HL-60 (cell line): ENCODE measurements around the gene PTPRK.

Source experiments
- DNase-seq, 2 experiments: peaks; one replicate each; pipeline ENCODE4 v3.0.0-alpha.2; 2010 to 2020; ENCODE audit warnings: low read depth in 1 of 2, low spot score in 1 of 2
- H3K27ac ChIP-seq: fragments of 250-450 bp; sonication (Bioruptor Pico); replicated peaks from 2 replicates; pipeline ENCODE4 v1.5.1; 2020; ENCODE audit warnings: mild to moderate bottlenecking, moderate library complexity
- H3K27me3 ChIP-seq: fragments of 250-450 bp; sonication (Bioruptor Pico); 2 replicates; pipeline ENCODE4 v1.5.1; 2021; ENCODE audit warnings: mild to moderate bottlenecking, moderate library complexity; ENCODE audit not compliant: insufficient read depth, poor library complexity, severe bottlenecking
- H3K4me3 ChIP-seq: replicated peaks from 2 replicates; pipeline ENCODE4 v1.5.1; 2011; ENCODE audit warnings: mild to moderate bottlenecking, control low read depth, low read length; ENCODE audit not compliant: insufficient read depth
- GABPA ChIP-seq: IDR thresholded peaks from 2 replicates; pipeline ENCODE4 v1.6.1; 2012; ENCODE audit warnings: low read depth
- POLR2AphosphoS5 ChIP-seq: IDR thresholded peaks from 2 replicates; pipeline ENCODE4 v1.6.1; 2012; ENCODE audit warnings: low read depth
- SPI1 ChIP-seq: IDR thresholded peaks from 2 replicates; pipeline ENCODE4 v1.6.1; 2012; ENCODE audit warnings: low read depth, mild to moderate bottlenecking, borderline replicate concordance
- TF ChIP-seq, protein P1 (sequence below): IDR thresholded peaks from 2 replicates; pipeline ENCODE4 v1.6.1; 2012; ENCODE audit warnings: low read depth; ENCODE audit not compliant: insufficient replicate concordance
- TF ChIP-seq, protein P2 (sequence below): IDR thresholded peaks from one replicate; pipeline ENCODE4 v1.5.1; 2011; ENCODE audit warnings: low read length, control low read depth, inconsistent platforms; ENCODE audit not compliant: insufficient read depth

PTPRK gene

GRCh38 chr6:127920804-127921203 lies 599.6 kb downstream of the PTPRK start:
- H3K27ac ChIP-seq = no peak overlapping the region
- DNase-seq = no peak
- TF ChIP-seq SPI1 (no peak), GABPA (no peak), POLR2AphosphoS5 (no peak)
- TF ChIP-seq, protein P1, sequence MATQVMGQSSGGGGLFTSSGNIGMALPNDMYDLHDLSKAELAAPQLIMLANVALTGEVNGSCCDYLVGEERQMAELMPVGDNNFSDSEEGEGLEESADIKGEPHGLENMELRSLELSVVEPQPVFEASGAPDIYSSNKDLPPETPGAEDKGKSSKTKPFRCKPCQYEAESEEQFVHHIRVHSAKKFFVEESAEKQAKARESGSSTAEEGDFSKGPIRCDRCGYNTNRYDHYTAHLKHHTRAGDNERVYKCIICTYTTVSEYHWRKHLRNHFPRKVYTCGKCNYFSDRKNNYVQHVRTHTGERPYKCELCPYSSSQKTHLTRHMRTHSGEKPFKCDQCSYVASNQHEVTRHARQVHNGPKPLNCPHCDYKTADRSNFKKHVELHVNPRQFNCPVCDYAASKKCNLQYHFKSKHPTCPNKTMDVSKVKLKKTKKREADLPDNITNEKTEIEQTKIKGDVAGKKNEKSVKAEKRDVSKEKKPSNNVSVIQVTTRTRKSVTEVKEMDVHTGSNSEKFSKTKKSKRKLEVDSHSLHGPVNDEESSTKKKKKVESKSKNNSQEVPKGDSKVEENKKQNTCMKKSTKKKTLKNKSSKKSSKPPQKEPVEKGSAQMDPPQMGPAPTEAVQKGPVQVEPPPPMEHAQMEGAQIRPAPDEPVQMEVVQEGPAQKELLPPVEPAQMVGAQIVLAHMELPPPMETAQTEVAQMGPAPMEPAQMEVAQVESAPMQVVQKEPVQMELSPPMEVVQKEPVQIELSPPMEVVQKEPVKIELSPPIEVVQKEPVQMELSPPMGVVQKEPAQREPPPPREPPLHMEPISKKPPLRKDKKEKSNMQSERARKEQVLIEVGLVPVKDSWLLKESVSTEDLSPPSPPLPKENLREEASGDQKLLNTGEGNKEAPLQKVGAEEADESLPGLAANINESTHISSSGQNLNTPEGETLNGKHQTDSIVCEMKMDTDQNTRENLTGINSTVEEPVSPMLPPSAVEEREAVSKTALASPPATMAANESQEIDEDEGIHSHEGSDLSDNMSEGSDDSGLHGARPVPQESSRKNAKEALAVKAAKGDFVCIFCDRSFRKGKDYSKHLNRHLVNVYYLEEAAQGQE = no peak
- TF ChIP-seq, protein P2, sequence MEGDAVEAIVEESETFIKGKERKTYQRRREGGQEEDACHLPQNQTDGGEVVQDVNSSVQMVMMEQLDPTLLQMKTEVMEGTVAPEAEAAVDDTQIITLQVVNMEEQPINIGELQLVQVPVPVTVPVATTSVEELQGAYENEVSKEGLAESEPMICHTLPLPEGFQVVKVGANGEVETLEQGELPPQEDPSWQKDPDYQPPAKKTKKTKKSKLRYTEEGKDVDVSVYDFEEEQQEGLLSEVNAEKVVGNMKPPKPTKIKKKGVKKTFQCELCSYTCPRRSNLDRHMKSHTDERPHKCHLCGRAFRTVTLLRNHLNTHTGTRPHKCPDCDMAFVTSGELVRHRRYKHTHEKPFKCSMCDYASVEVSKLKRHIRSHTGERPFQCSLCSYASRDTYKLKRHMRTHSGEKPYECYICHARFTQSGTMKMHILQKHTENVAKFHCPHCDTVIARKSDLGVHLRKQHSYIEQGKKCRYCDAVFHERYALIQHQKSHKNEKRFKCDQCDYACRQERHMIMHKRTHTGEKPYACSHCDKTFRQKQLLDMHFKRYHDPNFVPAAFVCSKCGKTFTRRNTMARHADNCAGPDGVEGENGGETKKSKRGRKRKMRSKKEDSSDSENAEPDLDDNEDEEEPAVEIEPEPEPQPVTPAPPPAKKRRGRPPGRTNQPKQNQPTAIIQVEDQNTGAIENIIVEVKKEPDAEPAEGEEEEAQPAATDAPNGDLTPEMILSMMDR = no peak
- no peaks in the 10 kb centered on the region for H3K27me3 ChIP-seq
- no peak overlapping the region for H3K4me3 ChIP-seq
